ENCODE results near the gene CAMTA1. TPM values are rescaled to one million over a fixed set of nuclear protein-coding genes. Genes with fewer than 3 reads are reported as not detected.

Gene CAMTA1
- polyA plus RNA-seq, 1 donor (not counting 4 experiments of a cell fraction or from before 2014, with no cell fraction given) = 51.4 TPM

DNA sequence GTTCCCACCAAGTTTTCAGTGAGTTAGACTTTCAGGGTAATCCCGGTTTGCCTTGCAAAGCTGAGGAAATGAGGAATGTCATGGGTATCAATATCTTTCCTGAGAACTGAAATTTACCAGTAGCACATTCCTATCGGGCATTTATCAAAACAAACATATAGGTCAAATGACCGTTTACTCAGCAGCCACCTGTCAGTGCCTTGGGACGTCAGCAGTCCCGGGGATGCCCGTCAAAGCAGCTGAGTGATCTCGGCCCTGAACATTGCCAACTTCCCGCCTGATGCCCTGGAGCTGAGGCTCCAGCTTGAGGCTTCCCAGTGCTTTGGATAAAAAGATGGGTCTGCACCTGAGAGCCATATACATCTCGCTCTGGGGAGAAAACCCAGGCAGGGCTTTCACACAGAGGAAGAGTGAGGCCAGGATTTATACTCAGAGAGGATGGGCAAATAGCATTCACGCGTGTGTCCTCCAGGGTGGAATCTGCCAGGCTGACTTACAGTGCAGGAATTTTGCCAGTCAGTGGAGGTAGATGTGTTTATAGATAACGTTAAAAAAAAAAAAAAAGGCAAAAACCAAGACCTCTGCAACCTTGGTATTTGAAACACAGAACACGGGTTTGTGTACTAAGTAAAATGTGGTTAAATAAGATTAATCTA lies 550.1 kb downstream of the CAMTA1 start:
- Histone ChIP-seq H2AFZ (ENCODE audit: control insufficient read depth, low read length) (no peak overlapping the region), H3K9me1 (ENCODE audit: control insufficient read depth, extremely low read depth, insufficient read depth, low read length) (peaks cover 3% of the 10 kb centered on the region), H3K4me2 (ENCODE audit: control insufficient read depth, extremely low read depth, insufficient read depth, low read depth, low read length) (peak overlapping the region; percentile 80), H3K27ac (ENCODE audit: control insufficient read depth, insufficient read depth, low read length) (peak overlapping the region; percentile 25), H3K9me3 (ENCODE audit: control insufficient read depth, low read depth, low read length) (no peaks in the 10 kb centered on the region), H3K4me1 (ENCODE audit: control insufficient read depth, extremely low read depth, insufficient read depth, low read length) (peaks cover 24% of the 10 kb centered on the region), H3K27me3 (ENCODE audit: control insufficient read depth, extremely low read depth, insufficient read depth, low read length) (no peaks in the 10 kb centered on the region), H3K9ac (ENCODE audit: control insufficient read depth, extremely low read depth, insufficient read depth, low read length) (peak overlapping the region; percentile 29), H3K79me2 (ENCODE audit: control insufficient read depth, insufficient read depth, low read length) (no peaks in the 10 kb centered on the region), H3K4me3 (ENCODE audit: control insufficient read depth in 2 of 3, extremely low read depth in 1 of 3, insufficient read depth in 2 of 3, low read depth in 1 of 3, low read length in 3 of 3) (no peak overlapping the region), H4K20me1 (ENCODE audit: control insufficient read depth, extremely low read depth, insufficient read depth, low read length) (no peaks in the 10 kb centered on the region), H3K36me3 (ENCODE audit: control insufficient read depth in 2 of 2, extremely low read depth in 1 of 2, insufficient read depth in 2 of 2, low read length in 2 of 2) (no peaks in the 10 kb centered on the region)
- TF ChIP-seq EZH2 (IDR thresholded peaks at IDR 0.05; ENCODE audit: low read length) = no peak
- TF ChIP-seq, protein P1, sequence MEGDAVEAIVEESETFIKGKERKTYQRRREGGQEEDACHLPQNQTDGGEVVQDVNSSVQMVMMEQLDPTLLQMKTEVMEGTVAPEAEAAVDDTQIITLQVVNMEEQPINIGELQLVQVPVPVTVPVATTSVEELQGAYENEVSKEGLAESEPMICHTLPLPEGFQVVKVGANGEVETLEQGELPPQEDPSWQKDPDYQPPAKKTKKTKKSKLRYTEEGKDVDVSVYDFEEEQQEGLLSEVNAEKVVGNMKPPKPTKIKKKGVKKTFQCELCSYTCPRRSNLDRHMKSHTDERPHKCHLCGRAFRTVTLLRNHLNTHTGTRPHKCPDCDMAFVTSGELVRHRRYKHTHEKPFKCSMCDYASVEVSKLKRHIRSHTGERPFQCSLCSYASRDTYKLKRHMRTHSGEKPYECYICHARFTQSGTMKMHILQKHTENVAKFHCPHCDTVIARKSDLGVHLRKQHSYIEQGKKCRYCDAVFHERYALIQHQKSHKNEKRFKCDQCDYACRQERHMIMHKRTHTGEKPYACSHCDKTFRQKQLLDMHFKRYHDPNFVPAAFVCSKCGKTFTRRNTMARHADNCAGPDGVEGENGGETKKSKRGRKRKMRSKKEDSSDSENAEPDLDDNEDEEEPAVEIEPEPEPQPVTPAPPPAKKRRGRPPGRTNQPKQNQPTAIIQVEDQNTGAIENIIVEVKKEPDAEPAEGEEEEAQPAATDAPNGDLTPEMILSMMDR (optimal IDR thresholded peaks at IDR 0.05 in 1 of 3, IDR thresholded peaks at IDR 0.05 in 1 of 3, conservative IDR thresholded peaks at IDR 0.05 in 1 of 3; ENCODE audit: extremely low read depth in 1 of 3, insufficient read depth in 2 of 3, low read length in 3 of 3) = no peak
- FAIRE-seq = peak; percentile 69
- no peak for DNase-seq (ENCODE audit: low read depth, low spot score)
- dilution Hi-C loops (cut with MboI; ENCODE audit: extremely low pct_ligation_motif_present, low sequenced_read_pairs) = no loop called here

DNA sequence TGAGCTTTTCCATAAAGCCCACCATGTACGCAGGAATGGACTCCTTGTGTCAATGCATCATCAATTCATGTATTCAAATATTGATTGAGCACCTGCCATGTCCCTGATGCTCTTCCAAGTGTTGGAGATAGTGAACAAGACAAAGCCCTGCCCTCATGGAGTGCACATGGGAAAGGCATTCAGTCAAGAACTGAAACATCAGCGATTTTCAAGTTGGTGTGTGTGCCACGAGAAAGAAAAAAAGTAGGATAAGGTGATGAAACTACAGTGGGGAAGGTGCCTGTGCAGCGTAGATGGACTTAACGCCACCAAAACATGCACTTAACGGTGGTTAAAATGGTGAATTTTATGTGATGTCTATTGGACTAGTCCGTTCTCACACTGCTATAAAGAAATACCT lies 553.2 kb downstream of the CAMTA1 start:
- no peaks in the 10 kb centered on the region for H3K27me3 ChIP-seq (ENCODE audit: control insufficient read depth, extremely low read depth, insufficient read depth, low read length)
- dilution Hi-C loops (cut with MboI; ENCODE audit: extremely low pct_ligation_motif_present, low sequenced_read_pairs) = no loop called here
- no peaks in the 10 kb centered on the region for H4K20me1 ChIP-seq (ENCODE audit: control insufficient read depth, extremely low read depth, insufficient read depth, low read length)
- H3K27ac ChIP-seq (ENCODE audit: control insufficient read depth, insufficient read depth, low read length) = no peak overlapping the region
- no peaks in the 10 kb centered on the region for H3K9me3 ChIP-seq (ENCODE audit: control insufficient read depth, low read depth, low read length)
- no peak overlapping the region for H2AFZ ChIP-seq (ENCODE audit: control insufficient read depth, low read length)
- TF ChIP-seq EZH2 (IDR thresholded peaks at IDR 0.05; ENCODE audit: low read length) = no peak
- TF ChIP-seq, protein P1 (optimal IDR thresholded peaks at IDR 0.05 in 1 of 3, IDR thresholded peaks at IDR 0.05 in 1 of 3, conservative IDR thresholded peaks at IDR 0.05 in 1 of 3; ENCODE audit: extremely low read depth in 1 of 3, insufficient read depth in 2 of 3, low read length in 3 of 3) = no peak
- no peak overlapping the region for H3K4me2 ChIP-seq (ENCODE audit: control insufficient read depth, extremely low read depth, insufficient read depth, low read depth, low read length)
- no peaks in the 10 kb centered on the region for H3K36me3 ChIP-seq (ENCODE audit: control insufficient read depth in 2 of 2, extremely low read depth in 1 of 2, insufficient read depth in 2 of 2, low read length in 2 of 2)
- peaks cover 3% of the 10 kb centered on the region for H3K9me1 ChIP-seq (ENCODE audit: control insufficient read depth, extremely low read depth, insufficient read depth, low read length)
- no peak overlapping the region for H3K4me3 ChIP-seq (ENCODE audit: control insufficient read depth in 2 of 3, extremely low read depth in 1 of 3, insufficient read depth in 2 of 3, low read depth in 1 of 3, low read length in 3 of 3)
- no peak for FAIRE-seq
- DNase-seq (ENCODE audit: low read depth, low spot score) = no peak
- no peak overlapping the region for H3K9ac ChIP-seq (ENCODE audit: control insufficient read depth, extremely low read depth, insufficient read depth, low read length)
- H3K79me2 ChIP-seq (ENCODE audit: control insufficient read depth, insufficient read depth, low read length) = no peaks in the 10 kb centered on the region
- peaks cover 24% of the 10 kb centered on the region for H3K4me1 ChIP-seq (ENCODE audit: control insufficient read depth, extremely low read depth, insufficient read depth, low read length)

All from keratinocyte (primary cell).